Hepatic stellate cell (primary cell): Measurements from ENCODE around the gene CASP5.

Source experiments
- DNase-seq: peaks from one replicate; pipeline ENCODE4 v3.0.0; 2011; ENCODE audit warnings: low spot score

The CASP5 gene

DNA sequence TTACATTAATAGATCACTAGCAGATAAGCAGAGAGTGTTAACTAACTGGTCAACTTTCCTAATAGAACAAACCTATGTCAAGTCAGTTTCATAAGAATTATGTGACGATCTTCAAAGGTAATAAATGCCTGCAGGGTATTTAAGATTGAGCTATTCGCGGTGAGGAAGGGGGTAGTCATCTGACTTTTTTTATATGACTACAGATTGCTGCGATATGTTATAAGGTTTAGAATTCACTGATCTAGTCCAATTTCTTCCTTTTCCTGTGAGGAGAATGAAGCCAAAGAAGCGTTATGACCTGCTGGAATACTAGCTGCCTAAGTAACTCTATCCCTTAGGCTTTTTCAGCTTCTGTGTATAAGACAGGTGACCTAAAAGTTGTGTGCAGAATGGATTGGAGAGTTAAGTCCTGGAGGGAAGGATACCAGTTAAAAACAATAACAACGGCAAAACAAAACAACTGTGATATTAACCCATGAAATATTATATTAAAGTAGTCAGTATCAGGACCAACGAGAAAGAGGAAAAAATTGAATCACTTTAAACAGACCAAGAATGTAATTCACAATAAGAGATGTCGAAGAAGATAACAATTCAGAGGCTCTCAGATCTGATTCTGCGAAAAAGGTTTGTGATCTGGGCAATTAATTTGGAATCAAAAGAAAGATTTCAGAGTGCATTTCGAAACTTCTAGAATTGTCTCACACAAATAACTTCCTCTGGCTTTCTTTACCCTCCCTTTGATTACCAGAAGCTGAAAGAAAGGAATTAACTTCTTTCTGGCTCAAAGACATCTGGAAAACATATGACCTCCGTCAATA lies 55.2 kb downstream of the CASP5 start:
- DNase-seq = no peak

DNA sequence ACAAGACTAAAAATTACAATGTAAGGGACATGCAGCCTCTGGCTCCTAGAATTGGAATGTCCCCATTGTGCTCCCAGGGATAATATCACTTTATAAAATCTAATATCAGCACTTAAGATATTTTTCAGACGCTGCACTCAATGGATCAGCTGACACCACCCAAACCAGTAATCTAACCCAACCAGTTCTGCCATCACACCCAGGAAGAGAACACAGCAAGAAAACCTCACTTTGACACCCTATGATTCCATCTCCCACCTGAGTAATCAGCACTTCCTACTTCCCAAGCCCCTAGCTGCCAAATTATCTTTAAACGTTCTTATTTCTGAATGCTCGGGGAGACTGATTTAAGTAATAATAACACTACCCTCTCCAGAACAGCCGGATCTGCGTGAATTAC lies 57.2 kb downstream of the CASP5 start:
- no peak for DNase-seq

DNA sequence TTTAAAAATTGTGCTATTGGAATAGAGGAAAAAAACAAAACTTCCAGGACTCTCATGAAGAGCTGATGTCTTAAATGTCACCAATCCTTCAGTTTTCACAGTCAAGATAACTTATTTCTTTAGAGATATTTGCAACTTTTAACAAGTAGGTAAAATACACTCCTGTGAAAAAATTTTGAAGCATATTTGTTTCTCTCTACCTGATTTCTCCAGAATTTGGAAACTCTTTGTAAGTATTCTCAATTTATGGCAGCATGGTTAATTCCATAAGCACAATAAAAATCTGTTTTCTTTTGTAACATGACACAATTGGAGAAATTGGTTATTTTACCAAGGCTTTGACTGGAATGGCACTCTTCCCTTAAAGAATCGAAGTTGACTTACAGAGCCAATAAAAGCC lies 58.7 kb downstream of the CASP5 start:
- no peak for DNase-seq

DNA sequence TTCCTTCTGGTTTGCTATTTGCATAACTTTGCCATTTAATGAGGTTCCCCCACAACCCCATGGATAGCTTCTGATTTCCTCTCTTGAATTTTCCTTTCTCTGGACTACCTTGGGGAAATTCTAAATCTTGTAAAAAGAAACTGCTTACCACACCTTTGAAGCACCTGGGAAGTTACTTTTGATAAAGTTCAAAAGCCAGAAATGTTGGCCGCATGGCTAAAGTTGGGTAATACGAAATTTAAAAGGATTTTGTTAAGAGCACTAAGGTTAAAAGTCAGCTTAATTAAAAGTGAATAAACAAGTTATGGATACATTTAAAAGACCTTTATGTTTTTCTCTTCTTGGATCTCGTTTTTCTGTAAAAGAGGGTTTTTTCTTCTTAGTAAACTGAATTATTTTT lies 60.1 kb downstream of the CASP5 start:
- DNase-seq = no peak

DNA sequence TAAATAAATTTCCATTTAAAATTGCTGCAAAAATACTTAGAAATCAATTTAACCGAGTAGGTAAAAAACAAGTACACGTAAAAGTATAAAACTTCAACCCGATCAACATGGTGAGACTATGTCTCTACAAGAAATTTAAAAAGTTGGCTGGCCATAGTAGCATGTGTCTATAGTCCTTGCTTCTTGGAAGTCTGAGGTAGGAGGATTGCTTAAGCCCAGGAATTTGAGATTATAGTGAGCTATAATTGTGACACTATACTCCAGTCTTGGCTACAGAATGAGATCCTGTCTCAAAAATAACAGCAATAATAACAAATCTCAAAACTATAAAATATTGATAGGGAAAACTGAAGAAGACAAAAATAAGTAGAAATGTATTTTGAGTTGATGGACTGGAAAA lies 65.7 kb downstream of the CASP5 start:
- no peak for DNase-seq

DNA sequence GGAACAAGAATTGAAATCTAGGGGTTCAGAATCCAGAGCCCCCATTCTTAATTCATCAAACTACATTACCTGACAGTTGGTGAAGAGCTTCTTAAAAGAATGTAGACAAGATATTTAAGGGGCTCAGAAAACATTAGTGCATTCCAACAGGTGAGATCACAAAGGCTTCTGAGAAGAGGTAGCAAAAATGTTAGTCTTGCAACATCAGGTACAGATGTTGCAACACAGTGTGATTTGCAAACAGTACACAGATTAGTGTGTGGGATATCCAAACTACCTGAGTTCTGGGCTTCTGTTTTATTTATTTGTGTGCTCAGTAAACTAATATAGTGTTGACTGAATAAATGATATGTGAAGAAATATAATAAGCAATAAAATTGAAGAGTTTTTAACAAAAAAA lies 66.4 kb downstream of the CASP5 start:
- no peak for DNase-seq

DNA sequence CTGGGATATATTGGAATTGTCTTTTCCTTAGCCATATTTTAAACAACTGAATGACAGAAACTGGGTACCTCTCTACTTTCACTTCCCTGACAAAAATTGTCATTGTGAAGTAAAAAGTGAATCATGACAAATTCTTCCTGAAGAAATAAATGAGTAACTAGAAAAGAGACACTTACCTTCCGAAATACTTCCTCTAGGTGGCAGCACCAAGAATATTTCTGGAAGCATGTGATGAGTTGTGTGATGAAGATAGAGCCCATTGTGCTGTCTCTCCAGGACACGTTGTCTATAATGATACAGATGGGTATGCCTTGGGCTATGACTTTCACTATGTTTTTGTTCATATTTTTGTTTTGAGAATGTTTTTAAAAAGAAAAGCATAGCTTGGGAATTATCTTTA lies 76.1 kb downstream of the CASP5 start:
- peak; percentile 4 for DNase-seq
